ENCODE data around the gene COL23A1. TPM values are rescaled to one million over a fixed set of nuclear protein-coding genes. Genes with fewer than 3 reads are reported as not detected.

COL23A1 gene
- total RNA-seq, 2 experiments from 2014 or later: 0.11 TPM; not detected in 1

DNA sequence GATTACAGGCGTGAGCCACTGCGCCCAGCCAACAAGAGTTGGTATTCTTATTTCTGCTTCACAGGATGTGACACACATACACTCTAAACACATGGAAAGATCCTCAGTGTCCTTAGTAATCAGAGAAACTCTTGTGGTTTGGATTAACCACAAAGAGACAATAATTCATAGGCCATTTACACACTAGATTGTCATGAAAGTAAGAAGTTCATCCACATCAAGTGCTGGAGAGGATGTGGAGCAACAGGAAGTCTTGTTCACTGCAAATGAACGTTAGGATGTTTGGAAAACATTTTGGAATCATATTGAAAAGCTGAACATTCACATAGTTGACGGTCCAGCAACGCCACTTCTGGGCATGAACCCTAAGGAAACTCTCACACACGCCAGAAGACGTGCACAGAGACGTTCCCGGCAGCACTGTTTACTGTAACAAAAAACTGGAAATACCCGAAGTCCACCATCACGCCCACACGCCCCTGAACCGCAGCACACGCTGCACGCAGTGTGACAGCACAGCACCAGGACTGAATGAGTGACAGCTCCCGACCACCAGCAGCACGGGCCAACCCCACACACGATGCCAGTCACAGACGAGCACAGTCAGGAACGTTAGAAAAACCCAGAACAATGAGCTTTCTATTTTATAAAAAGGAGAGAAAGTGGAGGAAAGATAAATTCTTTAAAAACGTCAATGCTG, 87.6 kb downstream of the COL23A1 start:
- DNase-seq (no peak), ATAC-seq (no peak)
- no peaks in the 10 kb centered on the region for H3K36me3 Mint-ChIP-seq (ENCODE audit: low read depth)
- TF ChIP-seq, protein P1, sequence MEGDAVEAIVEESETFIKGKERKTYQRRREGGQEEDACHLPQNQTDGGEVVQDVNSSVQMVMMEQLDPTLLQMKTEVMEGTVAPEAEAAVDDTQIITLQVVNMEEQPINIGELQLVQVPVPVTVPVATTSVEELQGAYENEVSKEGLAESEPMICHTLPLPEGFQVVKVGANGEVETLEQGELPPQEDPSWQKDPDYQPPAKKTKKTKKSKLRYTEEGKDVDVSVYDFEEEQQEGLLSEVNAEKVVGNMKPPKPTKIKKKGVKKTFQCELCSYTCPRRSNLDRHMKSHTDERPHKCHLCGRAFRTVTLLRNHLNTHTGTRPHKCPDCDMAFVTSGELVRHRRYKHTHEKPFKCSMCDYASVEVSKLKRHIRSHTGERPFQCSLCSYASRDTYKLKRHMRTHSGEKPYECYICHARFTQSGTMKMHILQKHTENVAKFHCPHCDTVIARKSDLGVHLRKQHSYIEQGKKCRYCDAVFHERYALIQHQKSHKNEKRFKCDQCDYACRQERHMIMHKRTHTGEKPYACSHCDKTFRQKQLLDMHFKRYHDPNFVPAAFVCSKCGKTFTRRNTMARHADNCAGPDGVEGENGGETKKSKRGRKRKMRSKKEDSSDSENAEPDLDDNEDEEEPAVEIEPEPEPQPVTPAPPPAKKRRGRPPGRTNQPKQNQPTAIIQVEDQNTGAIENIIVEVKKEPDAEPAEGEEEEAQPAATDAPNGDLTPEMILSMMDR (IDR thresholded peaks at IDR 0.05): no peak
- intact Hi-C loops (cut with micrococcal nuclease): no loop called here
- H3K27ac Mint-ChIP-seq: no peak overlapping the region
- H3K4me1 Mint-ChIP-seq (ENCODE audit: low read depth): no peaks in the 10 kb centered on the region
- peaks cover 2% of the 10 kb centered on the region for H3K9me3 Mint-ChIP-seq
- POLR2A ChIA-PET: no interaction called here
- H3K27me3 Mint-ChIP-seq: no peaks in the 10 kb centered on the region
- CTCF ChIA-PET: no interaction called here
- no peak overlapping the region for H3K4me3 Mint-ChIP-seq

DNA sequence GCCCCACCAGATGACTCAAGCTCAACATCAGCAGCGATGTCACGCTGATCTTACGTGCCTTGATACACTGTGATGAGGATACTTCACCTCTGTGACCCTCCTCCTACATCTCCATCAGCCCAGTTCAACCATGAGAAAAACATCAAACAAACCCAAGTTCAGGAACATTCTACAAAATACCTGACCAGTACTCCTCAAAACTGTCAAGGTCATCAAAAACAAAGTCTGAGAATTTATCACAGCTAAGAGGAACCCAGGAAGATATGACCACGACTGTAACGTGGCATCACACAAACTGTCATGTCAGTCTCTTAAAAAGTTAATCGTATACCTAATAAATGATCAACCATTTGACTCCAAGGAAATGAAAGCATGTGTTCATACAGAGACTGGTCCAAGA, 90.8 kb downstream of the COL23A1 start:
- no peak overlapping the region for H3K27ac Mint-ChIP-seq
- H3K9me3 Mint-ChIP-seq: peaks cover 2% of the 10 kb centered on the region
- intact Hi-C loops (cut with micrococcal nuclease): no loop called here
- ATAC-seq (no peak), DNase-seq (no peak)
- H3K4me1 Mint-ChIP-seq (ENCODE audit: low read depth): no peaks in the 10 kb centered on the region
- CTCF ChIA-PET: no interaction called here
- no peaks in the 10 kb centered on the region for H3K27me3 Mint-ChIP-seq
- H3K36me3 Mint-ChIP-seq (ENCODE audit: low read depth): no peaks in the 10 kb centered on the region
- no peak overlapping the region for H3K4me3 Mint-ChIP-seq
- POLR2A ChIA-PET: interaction anchor here (1.1 kb wide), 1 partner anchor 38 kb away, joined by 3 read pairs; no protein-coding TSS in a partner anchor
- TF ChIP-seq, protein P1 (IDR thresholded peaks at IDR 0.05): no peak

DNA sequence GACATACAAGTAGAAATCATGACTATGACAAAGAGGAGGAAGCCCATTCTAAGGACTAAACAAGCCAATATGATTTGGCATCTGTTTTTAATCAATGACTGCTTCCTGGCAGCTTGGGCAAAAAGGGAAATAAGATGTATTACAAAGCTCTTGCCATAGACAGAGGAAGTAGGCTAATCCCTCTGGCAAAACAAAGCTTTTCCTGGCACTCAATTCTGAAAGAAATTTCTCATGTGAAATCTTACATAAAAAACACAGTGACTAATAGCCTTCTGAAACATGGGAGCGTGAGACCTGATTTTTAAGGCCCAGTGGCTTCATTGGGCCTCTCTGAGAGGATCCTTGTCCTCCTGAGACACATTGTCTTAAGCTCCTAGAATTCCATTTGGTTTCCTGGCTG, 93.6 kb downstream of the COL23A1 start:
- Mint-ChIP-seq H3K36me3 (ENCODE audit: low read depth) (no peaks in the 10 kb centered on the region), H3K27ac (no peak overlapping the region), H3K4me3 (no peak overlapping the region), H3K4me1 (ENCODE audit: low read depth) (no peaks in the 10 kb centered on the region), H3K9me3 (peaks cover 2% of the 10 kb centered on the region), H3K27me3 (no peaks in the 10 kb centered on the region)
- DNase-seq (no peak), ATAC-seq (no peak)
- POLR2A ChIA-PET: no interaction called here
- CTCF ChIA-PET: interaction anchor here (1.1 to 1.3 kb wide), 4 partner anchors 10 to 36 kb away, joined by 3 to 6 read pairs (median 3); no protein-coding TSS in a partner anchor
- intact Hi-C loops (cut with micrococcal nuclease): no loop called here
- TF ChIP-seq, protein P1 (IDR thresholded peaks at IDR 0.05): no peak

DNA sequence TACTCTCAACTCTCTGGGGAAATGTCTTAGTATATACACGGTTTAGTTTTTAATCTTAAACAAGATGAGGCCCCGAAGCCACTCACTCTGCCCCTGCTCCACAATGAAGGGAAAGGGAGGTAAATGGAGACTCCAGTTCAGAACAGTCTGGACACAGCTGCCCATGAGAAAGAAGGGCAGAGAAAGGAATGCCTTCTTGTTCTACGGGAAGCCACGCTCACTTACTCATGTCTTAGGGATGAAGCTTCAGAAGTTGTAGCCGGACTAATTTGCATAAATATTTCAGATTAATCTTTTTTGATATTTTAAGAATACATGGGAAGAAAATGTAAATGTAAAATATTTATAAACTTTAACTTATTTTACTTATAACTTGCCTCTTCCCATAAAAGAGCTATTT, 94.0 kb downstream of the COL23A1 start:
- ChIA-PET POLR2A (interaction anchor here (0.7 kb wide), 1 partner anchor 57 kb away, joined by 3 read pairs; no protein-coding TSS in a partner anchor), CTCF (interaction anchor here (1.2 to 1.3 kb wide), 3 partner anchors 11 to 35 kb away, joined by 3 to 6 read pairs (median 3); no protein-coding TSS in a partner anchor)
- DNase-seq (no peak), ATAC-seq (no peak)
- intact Hi-C loops (cut with micrococcal nuclease): no loop called here
- Mint-ChIP-seq H3K27ac (no peak overlapping the region), H3K9me3 (peaks cover 2% of the 10 kb centered on the region), H3K4me1 (ENCODE audit: low read depth) (no peaks in the 10 kb centered on the region), H3K36me3 (ENCODE audit: low read depth) (no peaks in the 10 kb centered on the region), H3K4me3 (no peak overlapping the region), H3K27me3 (peaks cover 1% of the 10 kb centered on the region)
- TF ChIP-seq, protein P1 (IDR thresholded peaks at IDR 0.05): no peak

DNA sequence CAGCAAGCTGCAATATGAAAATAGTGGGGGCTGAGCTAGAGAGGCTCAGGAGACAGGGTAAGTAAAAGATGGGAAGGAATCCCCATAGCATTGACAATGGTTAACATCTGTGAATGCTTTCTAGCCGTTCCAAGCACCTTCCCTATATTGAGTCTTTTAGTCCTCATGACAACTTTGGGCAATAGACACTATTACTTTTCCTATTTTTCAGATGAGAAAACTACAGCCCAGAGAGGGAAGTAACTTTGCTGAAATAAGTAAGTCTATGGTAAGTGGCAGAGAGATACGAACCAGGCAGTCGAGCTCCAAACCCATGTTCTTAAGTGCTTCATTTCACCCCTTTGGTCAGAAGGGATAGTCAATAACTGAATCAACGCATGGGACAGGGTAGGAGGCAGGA, 94.5 kb downstream of the COL23A1 start:
- Mint-ChIP-seq H3K36me3 (ENCODE audit: low read depth) (no peaks in the 10 kb centered on the region), H3K9me3 (no peaks in the 10 kb centered on the region), H3K4me3 (no peak overlapping the region), H3K27ac (no peak overlapping the region), H3K4me1 (ENCODE audit: low read depth) (no peaks in the 10 kb centered on the region), H3K27me3 (peaks cover 1% of the 10 kb centered on the region)
- TF ChIP-seq, protein P1 (IDR thresholded peaks at IDR 0.05): no peak
- ChIA-PET CTCF (interaction anchor here (1.2 kb wide), 1 partner anchor 11 kb away, joined by 3 read pairs; no protein-coding TSS in a partner anchor), POLR2A (interaction anchor here (0.7 kb wide), 1 partner anchor 58 kb away, joined by 3 read pairs; no protein-coding TSS in a partner anchor)
- intact Hi-C loops (cut with micrococcal nuclease): no loop called here
- ATAC-seq: no peak
- DNase-seq: no peak
